Measurements from ENCODE around the gene CPNE7.

Gene CPNE7

GRCh38 chr16:89540557-89540956 is 35.0 kb upstream of the CPNE7 start:
- Histone ChIP-seq H3K36me3 (ENCODE audit: control insufficient read depth in 1 of 2, insufficient read depth in 2 of 2, low read length in 2 of 2) (peaks cover 20 to 46% of the 10 kb centered on the region in 2 donors), H3K4me3 (ENCODE audit: low read depth in 1 of 2, low read length in 2 of 2) (no peak overlapping the region), H3K27ac (ENCODE audit: low read depth, low read length) (no peak overlapping the region), H3K4me1 (ENCODE audit: control insufficient read depth in 1 of 2, insufficient read depth in 2 of 2, low read length in 2 of 2) (peaks cover 18 to 25% of the 10 kb centered on the region in 2 donors), H3K27me3 (ENCODE audit: control insufficient read depth in 1 of 2, insufficient read depth in 2 of 2, low read length in 2 of 2) (no peaks in the 10 kb centered on the region), H3K9me3 (ENCODE audit: control insufficient read depth in 1 of 2, low read length in 2 of 2) (no peaks in the 10 kb centered on the region), H3K9ac (ENCODE audit: low read depth in 1 of 2, low read length in 2 of 2) (no peak overlapping the region)

GRCh38 chr16:89541792-89542191 is 33.8 kb upstream of the CPNE7 start:
- no peak overlapping the region for H3K4me3 ChIP-seq (ENCODE audit: low read depth in 1 of 2, low read length in 2 of 2)
- H3K27me3 ChIP-seq (ENCODE audit: control insufficient read depth in 1 of 2, insufficient read depth in 2 of 2, low read length in 2 of 2) = no peaks in the 10 kb centered on the region
- no peak overlapping the region for H3K9ac ChIP-seq (ENCODE audit: low read depth in 1 of 2, low read length in 2 of 2)
- H3K4me1 ChIP-seq (ENCODE audit: control insufficient read depth in 1 of 2, insufficient read depth in 2 of 2, low read length in 2 of 2) = peaks cover 15 to 17% of the 10 kb centered on the region in 2 donors
- peaks cover 17 to 47% of the 10 kb centered on the region in 2 donors for H3K36me3 ChIP-seq (ENCODE audit: control insufficient read depth in 1 of 2, insufficient read depth in 2 of 2, low read length in 2 of 2)
- no peaks in the 10 kb centered on the region for H3K9me3 ChIP-seq (ENCODE audit: control insufficient read depth in 1 of 2, low read length in 2 of 2)
- H3K27ac ChIP-seq (ENCODE audit: low read depth, low read length) = no peak overlapping the region

DNA sequence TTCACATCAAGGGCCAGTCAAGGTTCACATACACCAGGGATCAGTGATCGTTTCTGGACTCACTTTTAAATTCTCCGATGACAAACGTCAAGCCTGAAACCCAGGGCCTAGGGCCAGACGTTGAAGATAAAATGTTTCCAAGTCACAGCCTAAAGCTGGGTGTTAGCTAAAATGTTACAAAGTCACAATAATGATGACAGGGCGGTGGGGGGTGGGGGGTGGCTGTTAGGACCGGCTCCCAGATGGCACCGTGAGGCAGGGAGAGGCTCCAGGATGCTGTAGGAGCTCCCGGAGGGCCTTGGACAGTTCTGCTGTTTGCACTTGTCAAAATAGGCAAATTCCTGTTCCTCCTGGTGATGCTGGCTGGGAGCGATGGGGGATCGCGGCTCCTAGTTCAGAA is 31.4 kb upstream of the CPNE7 start:
- Histone ChIP-seq H3K4me3 (ENCODE audit: low read depth in 1 of 2, low read length in 2 of 2) (no peak overlapping the region), H3K4me1 (ENCODE audit: control insufficient read depth in 1 of 2, insufficient read depth in 2 of 2, low read length in 2 of 2) (peaks cover 12 to 15% of the 10 kb centered on the region in 2 donors), H3K36me3 (ENCODE audit: control insufficient read depth in 1 of 2, insufficient read depth in 2 of 2, low read length in 2 of 2) (peaks cover 14 to 46% of the 10 kb centered on the region in 2 donors), H3K27ac (ENCODE audit: low read depth, low read length) (no peak overlapping the region), H3K9me3 (ENCODE audit: control insufficient read depth in 1 of 2, low read length in 2 of 2) (no peaks in the 10 kb centered on the region), H3K9ac (ENCODE audit: low read depth in 1 of 2, low read length in 2 of 2) (peak overlapping the region in 1 of 2 donors; percentile 18), H3K27me3 (ENCODE audit: control insufficient read depth in 1 of 2, insufficient read depth in 2 of 2, low read length in 2 of 2) (no peaks in the 10 kb centered on the region)

DNA sequence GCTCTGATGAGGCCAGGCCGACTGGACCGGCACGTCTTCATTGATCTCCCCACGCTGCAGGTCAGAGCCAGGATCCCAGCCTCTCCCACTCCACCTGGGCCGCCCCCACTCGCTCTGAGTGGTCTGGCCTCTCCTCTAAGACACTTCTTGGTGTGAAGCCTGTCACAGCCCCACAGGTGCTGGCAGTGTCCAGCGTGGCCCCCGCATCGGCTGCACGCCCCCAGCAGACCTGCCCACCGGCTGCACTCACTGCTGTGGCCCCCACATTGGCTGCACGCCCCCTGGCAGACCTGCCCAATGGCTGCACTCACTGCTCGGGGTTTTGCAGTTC is 30.9 kb upstream of the CPNE7 start:
- Histone ChIP-seq H3K27ac (ENCODE audit: low read depth, low read length) (no peak overlapping the region), H3K4me1 (ENCODE audit: control insufficient read depth in 1 of 2, insufficient read depth in 2 of 2, low read length in 2 of 2) (peaks cover 12 to 15% of the 10 kb centered on the region in 2 donors), H3K9ac (ENCODE audit: low read depth in 1 of 2, low read length in 2 of 2) (peak overlapping the region in 1 of 2 donors; percentile 18), H3K9me3 (ENCODE audit: control insufficient read depth in 1 of 2, low read length in 2 of 2) (no peaks in the 10 kb centered on the region), H3K27me3 (ENCODE audit: control insufficient read depth in 1 of 2, insufficient read depth in 2 of 2, low read length in 2 of 2) (no peaks in the 10 kb centered on the region), H3K36me3 (ENCODE audit: control insufficient read depth in 1 of 2, insufficient read depth in 2 of 2, low read length in 2 of 2) (peaks cover 16 to 52% of the 10 kb centered on the region in 2 donors), H3K4me3 (ENCODE audit: low read depth in 1 of 2, low read length in 2 of 2) (no peak overlapping the region)

- H3K9me3 ChIP-seq (ENCODE audit: control insufficient read depth in 1 of 2, low read length in 2 of 2) = no peaks in the 10 kb centered on the region
- peak overlapping the region in 1 of 2 donors; percentile 25 for H3K9ac ChIP-seq (ENCODE audit: low read depth in 1 of 2, low read length in 2 of 2)
- H3K27ac ChIP-seq (ENCODE audit: low read depth, low read length) = no peak overlapping the region
- H3K27me3 ChIP-seq (ENCODE audit: control insufficient read depth in 1 of 2, insufficient read depth in 2 of 2, low read length in 2 of 2) = no peaks in the 10 kb centered on the region
- H3K36me3 ChIP-seq (ENCODE audit: control insufficient read depth in 1 of 2, insufficient read depth in 2 of 2, low read length in 2 of 2) = peaks cover 16 to 56% of the 10 kb centered on the region in 2 donors
- peaks cover 12 to 15% of the 10 kb centered on the region in 2 donors for H3K4me1 ChIP-seq (ENCODE audit: control insufficient read depth in 1 of 2, insufficient read depth in 2 of 2, low read length in 2 of 2)
- no peak overlapping the region for H3K4me3 ChIP-seq (ENCODE audit: low read depth in 1 of 2, low read length in 2 of 2)
These were observed 30.3 kb upstream of the CPNE7 start for GRCh38 chr16:89545044-89545830.

DNA sequence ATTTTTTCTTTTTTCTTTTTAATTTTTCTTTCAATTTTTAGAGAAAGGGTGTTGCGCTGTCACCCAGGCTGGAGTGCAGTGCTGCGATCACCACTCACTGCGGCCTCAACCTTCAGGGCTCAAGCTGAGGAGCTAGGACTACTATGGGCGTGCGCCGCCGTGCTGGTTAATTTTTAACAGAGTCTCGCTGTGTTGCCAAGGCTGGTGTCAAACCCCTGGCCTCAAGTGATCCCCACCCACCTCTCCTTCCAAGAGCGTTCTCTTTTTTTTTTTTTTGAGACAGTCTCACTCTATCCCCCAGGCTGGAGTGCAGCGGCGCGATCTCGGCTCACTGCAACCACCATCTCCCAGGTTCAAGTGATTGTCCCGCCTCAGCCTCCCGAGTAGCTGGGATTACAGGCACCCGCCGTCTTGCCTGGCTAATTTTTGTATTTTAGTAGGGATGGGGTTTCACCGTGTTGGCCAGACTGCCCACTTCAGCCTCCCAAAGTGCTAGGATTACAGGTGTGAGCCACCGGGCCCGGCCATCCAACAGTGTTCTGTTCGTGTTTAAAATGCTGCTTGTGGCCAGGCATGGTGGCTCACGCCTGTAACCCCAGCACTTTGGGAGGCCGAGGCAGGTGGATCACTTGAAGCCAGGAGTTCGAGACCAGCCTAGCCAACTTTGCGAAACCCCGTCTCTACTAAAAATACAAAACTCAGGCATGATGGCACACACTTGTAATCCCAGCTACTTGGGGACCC is 29.6 kb upstream of the CPNE7 start:
- Histone ChIP-seq H3K27ac (ENCODE audit: low read depth, low read length) (no peak overlapping the region), H3K9me3 (ENCODE audit: control insufficient read depth in 1 of 2, low read length in 2 of 2) (no peaks in the 10 kb centered on the region), H3K4me1 (ENCODE audit: control insufficient read depth in 1 of 2, insufficient read depth in 2 of 2, low read length in 2 of 2) (peaks cover 12 to 15% of the 10 kb centered on the region in 2 donors), H3K36me3 (ENCODE audit: control insufficient read depth in 1 of 2, insufficient read depth in 2 of 2, low read length in 2 of 2) (peaks cover 21 to 63% of the 10 kb centered on the region in 2 donors), H3K4me3 (ENCODE audit: low read depth in 1 of 2, low read length in 2 of 2) (no peak overlapping the region), H3K27me3 (ENCODE audit: control insufficient read depth in 1 of 2, insufficient read depth in 2 of 2, low read length in 2 of 2) (no peaks in the 10 kb centered on the region), H3K9ac (ENCODE audit: low read depth in 1 of 2, low read length in 2 of 2) (no peak overlapping the region)

- no peaks in the 10 kb centered on the region for H3K27me3 ChIP-seq (ENCODE audit: control insufficient read depth in 1 of 2, insufficient read depth in 2 of 2, low read length in 2 of 2)
- no peaks in the 10 kb centered on the region for H3K9me3 ChIP-seq (ENCODE audit: control insufficient read depth in 1 of 2, low read length in 2 of 2)
- no peak overlapping the region for H3K4me3 ChIP-seq (ENCODE audit: low read depth in 1 of 2, low read length in 2 of 2)
- H3K4me1 ChIP-seq (ENCODE audit: control insufficient read depth in 1 of 2, insufficient read depth in 2 of 2, low read length in 2 of 2) = peaks cover 12 to 15% of the 10 kb centered on the region in 2 donors
- H3K36me3 ChIP-seq (ENCODE audit: control insufficient read depth in 1 of 2, insufficient read depth in 2 of 2, low read length in 2 of 2) = peaks cover 25 to 63% of the 10 kb centered on the region in 2 donors
- H3K27ac ChIP-seq (ENCODE audit: low read depth, low read length) = no peak overlapping the region
- H3K9ac ChIP-seq (ENCODE audit: low read depth in 1 of 2, low read length in 2 of 2) = no peak overlapping the region
These were observed 28.8 kb upstream of the CPNE7 start for GRCh38 chr16:89546781-89547180.

GRCh38 chr16:89547291-89547690 is 28.3 kb upstream of the CPNE7 start:
- Histone ChIP-seq H3K36me3 (ENCODE audit: control insufficient read depth in 1 of 2, insufficient read depth in 2 of 2, low read length in 2 of 2) (peaks cover 25 to 67% of the 10 kb centered on the region in 2 donors), H3K27ac (ENCODE audit: low read depth, low read length) (no peak overlapping the region), H3K4me3 (ENCODE audit: low read depth in 1 of 2, low read length in 2 of 2) (no peak overlapping the region), H3K9ac (ENCODE audit: low read depth in 1 of 2, low read length in 2 of 2) (no peak overlapping the region), H3K27me3 (ENCODE audit: control insufficient read depth in 1 of 2, insufficient read depth in 2 of 2, low read length in 2 of 2) (no peaks in the 10 kb centered on the region), H3K4me1 (ENCODE audit: control insufficient read depth in 1 of 2, insufficient read depth in 2 of 2, low read length in 2 of 2) (peaks cover 12 to 15% of the 10 kb centered on the region in 2 donors), H3K9me3 (ENCODE audit: control insufficient read depth in 1 of 2, low read length in 2 of 2) (no peaks in the 10 kb centered on the region)

GRCh38 chr16:89547860-89548259 is 27.7 kb upstream of the CPNE7 start:
- H3K27ac ChIP-seq (ENCODE audit: low read depth, low read length) = no peak overlapping the region
- H3K36me3 ChIP-seq (ENCODE audit: control insufficient read depth in 1 of 2, insufficient read depth in 2 of 2, low read length in 2 of 2) = peaks cover 25 to 73% of the 10 kb centered on the region in 2 donors
- H3K9me3 ChIP-seq (ENCODE audit: control insufficient read depth in 1 of 2, low read length in 2 of 2) = no peaks in the 10 kb centered on the region
- H3K4me1 ChIP-seq (ENCODE audit: control insufficient read depth in 1 of 2, insufficient read depth in 2 of 2, low read length in 2 of 2) = peaks cover 12 to 15% of the 10 kb centered on the region in 2 donors
- H3K4me3 ChIP-seq (ENCODE audit: low read depth in 1 of 2, low read length in 2 of 2) = no peak overlapping the region
- H3K9ac ChIP-seq (ENCODE audit: low read depth in 1 of 2, low read length in 2 of 2) = no peak overlapping the region
- no peaks in the 10 kb centered on the region for H3K27me3 ChIP-seq (ENCODE audit: control insufficient read depth in 1 of 2, insufficient read depth in 2 of 2, low read length in 2 of 2)

GRCh38 chr16:89548344-89549006 is 27.1 kb upstream of the CPNE7 start:
- peaks cover 12 to 15% of the 10 kb centered on the region in 2 donors for H3K4me1 ChIP-seq (ENCODE audit: control insufficient read depth in 1 of 2, insufficient read depth in 2 of 2, low read length in 2 of 2)
- no peaks in the 10 kb centered on the region for H3K9me3 ChIP-seq (ENCODE audit: control insufficient read depth in 1 of 2, low read length in 2 of 2)
- H3K4me3 ChIP-seq (ENCODE audit: low read depth in 1 of 2, low read length in 2 of 2) = no peak overlapping the region
- peaks cover 25 to 79% of the 10 kb centered on the region in 2 donors for H3K36me3 ChIP-seq (ENCODE audit: control insufficient read depth in 1 of 2, insufficient read depth in 2 of 2, low read length in 2 of 2)
- H3K27me3 ChIP-seq (ENCODE audit: control insufficient read depth in 1 of 2, insufficient read depth in 2 of 2, low read length in 2 of 2) = no peaks in the 10 kb centered on the region
- no peak overlapping the region for H3K27ac ChIP-seq (ENCODE audit: low read depth, low read length)
- H3K9ac ChIP-seq (ENCODE audit: low read depth in 1 of 2, low read length in 2 of 2) = no peak overlapping the region
